GM21619 (cell line): Measurements from ENCODE around the gene RPL12.
A peak's percentile ranks its signal among the peaks of the same experiment; 100 is the strongest.

Source experiments
- ATAC-seq: cut with Tn5 transposase; IDR thresholded peaks from one replicate; pipeline ENCODE4 v1.9.1; 2021; ENCODE audit not compliant: unreplicated experiment

Gene RPL12

DNA sequence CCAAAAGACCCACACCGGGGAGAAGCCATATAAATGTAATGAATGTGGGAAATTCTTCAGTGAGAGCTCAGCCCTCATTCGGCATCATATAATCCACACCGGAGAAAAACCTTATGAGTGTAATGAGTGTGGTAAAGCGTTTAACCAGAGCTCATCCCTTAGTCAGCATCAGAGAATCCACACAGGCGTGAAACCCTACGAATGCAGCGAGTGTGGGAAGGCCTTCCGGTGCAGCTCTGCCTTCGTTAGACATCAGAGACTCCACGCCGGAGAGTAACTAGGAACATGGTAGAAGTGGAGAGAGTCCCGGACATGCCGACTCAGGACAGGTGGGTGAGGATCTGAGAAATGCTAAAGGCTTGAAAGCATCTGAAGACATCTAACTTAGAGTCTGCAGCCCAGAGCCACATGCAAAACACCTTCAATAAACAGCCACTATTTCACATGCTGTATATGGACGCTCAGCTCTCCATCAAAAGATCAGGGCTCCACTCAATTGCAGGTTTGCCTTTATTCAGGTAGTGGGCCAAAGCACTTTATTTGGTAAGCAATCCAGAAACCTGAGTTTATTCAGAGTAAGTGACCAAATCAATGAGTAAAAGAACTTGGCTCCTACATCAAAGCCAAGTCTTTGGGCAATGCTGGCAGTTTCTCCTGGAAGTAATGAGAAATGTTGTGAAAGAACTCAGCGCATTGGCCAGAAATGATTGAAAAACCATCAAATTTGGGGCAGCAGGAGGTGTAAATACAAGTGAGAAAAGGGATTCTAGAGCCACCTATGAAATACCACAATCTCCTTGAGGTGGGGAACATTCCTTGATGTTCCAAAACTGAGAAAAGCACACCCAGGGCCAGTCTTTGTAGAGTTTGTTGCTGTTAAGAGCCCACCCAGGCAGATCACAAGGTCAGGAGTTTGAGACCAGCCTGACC lies 6.0 kb downstream of the RPL12 start:
- ATAC-seq: no peak

DNA sequence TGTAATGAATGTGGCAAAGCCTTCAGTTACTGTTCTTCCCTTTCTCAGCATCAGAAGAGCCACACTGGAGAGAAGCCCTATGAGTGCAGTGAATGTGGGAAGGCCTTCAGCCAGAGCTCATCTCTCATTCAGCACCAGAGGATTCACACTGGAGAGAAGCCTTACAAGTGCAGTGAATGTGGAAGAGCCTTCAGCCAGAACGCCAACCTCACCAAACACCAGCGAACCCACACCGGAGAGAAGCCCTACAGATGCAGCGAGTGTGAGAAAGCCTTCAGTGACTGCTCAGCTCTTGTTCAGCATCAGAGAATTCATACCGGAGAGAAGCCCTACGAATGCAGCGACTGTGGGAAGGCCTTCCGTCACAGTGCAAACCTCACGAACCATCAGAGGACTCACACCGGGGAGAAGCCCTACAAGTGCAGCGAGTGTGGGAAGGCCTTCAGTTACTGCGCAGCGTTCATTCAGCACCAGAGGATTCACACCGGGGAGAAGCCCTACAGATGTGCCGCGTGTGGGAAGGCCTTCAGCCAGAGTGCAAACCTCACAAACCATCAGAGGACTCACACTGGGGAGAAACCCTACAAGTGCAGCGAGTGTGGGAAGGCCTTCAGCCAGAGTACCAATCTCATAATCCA lies 6.8 kb downstream of the RPL12 start:
- no peak for ATAC-seq

DNA sequence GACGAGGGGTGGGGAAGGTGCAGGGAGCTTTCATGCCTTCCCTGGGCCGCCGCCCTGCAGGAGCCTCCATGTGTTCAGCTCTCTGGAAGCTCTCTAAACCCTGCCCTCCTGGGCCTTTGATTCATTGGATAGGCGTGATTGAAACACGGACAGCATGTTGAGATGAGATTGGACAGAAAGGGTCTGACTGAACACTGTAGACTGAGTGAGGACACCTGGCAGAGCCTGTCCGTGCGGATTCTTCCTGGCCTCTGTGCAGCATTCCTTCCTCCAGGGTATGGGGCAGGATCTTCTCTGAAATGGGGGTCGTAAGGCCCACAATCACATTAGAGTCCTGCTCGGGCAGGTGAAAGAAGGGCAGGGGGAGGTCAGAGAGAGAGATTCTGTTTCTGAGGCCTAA lies 12.8 kb downstream of the RPL12 start:
- no peak for ATAC-seq

DNA sequence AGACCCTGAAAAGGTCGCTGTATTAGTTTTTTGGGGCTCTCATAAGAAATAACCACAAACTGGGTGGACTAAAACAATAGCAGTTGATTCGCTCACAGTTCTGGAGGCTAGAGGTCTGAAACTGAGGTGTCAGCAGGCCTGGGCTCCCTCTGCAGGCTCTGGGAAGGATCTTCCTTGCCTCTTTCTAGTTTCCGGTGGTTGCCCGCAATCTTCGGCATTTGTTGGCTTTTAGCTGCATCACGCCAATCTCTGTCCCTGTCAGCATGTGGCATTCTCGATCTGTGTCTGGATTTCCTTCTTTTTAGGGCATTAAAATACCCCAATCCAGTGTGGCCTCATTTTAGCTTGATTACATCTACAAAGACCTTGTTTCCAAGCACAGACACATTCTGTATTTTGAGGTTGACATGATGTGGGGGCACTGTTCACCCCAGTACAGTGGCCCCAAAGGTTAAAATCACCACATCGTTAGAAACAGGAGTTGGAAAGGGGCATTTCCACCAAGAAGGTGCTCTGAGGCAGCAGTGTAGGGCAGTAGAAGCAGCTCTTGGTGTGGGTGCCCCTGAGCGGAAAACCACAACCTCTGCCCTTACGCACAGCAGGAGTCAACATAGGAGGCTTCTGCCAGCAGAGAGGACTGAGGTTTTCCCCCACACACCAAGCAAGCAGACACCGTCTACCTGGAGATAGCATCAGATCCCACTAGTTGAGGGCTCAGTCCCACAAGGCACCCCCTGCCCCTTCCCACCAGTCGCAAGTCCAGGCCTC lies 13.5 kb downstream of the RPL12 start:
- ATAC-seq: no peak

DNA sequence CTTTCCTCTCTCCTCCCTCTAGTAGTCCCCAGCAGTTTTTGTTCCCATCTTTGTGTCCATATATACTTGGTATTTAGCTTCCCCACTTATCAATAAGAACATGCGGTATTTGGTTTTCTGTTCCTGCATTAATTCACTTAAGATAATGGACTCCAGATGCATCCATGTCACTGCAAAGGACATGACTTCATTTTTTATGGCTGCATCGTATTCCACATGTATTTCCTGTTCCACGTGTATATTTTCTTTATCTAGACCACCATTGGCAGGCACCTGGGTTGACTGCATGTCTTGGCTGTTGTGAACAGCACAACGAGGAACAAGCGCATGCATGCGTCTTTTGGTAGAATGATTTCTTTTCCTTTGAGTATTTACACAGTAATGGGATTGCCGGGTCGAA lies 20.8 kb downstream of the RPL12 start:
- ATAC-seq: no peak

DNA sequence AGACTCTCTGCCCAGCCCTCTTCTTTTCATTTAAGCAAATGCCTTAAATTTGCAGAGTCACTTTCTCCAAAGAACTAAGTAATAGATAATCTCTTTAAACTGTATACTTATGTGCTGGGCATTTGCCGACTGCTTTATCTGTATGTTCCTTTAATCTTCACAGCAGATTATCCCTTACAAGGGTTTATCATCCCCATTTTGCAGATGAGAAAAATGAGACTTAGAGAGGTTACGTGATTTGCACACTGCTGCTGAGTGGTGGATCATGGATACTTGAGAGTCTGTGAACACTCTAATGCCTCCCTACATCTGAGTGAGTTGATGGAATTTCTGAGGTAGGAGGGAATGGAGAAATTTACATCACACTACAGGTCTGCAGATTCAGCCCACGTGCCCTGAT lies 22.9 kb downstream of the RPL12 start:
- ATAC-seq: no peak

DNA sequence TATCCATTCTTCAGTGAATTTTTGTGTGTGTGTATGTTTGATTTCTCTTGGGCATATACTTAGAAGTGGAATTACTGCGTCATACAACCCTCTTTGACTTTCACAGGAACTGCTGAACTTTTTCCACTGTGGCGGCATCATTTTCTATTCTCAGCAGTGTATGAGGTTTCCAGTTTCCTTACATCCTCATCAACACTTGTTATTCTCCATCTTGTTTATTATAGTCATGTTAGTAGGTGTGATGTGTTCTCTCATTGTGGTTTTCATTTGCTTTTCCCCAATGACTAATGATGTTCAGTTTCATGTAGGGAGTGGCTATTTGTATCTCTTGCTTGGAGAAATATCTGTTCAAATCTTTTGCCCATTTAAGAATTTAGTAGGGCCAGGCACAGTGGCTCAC lies 24.4 kb downstream of the RPL12 start:
- no peak for ATAC-seq

DNA sequence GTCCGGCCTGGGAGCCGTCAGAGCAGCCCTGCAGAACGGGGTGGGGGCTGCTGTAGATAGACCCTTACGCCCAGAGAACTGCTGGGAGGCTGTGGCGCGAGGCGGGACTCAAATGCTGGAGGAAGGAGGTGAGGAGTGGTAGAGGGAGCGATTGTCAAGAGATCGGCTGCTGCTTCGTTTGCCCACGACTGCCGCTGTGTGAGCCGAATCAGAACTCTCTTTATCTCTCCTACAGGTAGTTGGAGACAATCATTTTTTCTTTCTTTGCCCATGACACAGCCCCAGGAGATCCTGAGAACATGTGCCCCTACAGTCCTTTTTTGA lies 26.6 kb downstream of the RPL12 start:
- ATAC-seq: no peak

DNA sequence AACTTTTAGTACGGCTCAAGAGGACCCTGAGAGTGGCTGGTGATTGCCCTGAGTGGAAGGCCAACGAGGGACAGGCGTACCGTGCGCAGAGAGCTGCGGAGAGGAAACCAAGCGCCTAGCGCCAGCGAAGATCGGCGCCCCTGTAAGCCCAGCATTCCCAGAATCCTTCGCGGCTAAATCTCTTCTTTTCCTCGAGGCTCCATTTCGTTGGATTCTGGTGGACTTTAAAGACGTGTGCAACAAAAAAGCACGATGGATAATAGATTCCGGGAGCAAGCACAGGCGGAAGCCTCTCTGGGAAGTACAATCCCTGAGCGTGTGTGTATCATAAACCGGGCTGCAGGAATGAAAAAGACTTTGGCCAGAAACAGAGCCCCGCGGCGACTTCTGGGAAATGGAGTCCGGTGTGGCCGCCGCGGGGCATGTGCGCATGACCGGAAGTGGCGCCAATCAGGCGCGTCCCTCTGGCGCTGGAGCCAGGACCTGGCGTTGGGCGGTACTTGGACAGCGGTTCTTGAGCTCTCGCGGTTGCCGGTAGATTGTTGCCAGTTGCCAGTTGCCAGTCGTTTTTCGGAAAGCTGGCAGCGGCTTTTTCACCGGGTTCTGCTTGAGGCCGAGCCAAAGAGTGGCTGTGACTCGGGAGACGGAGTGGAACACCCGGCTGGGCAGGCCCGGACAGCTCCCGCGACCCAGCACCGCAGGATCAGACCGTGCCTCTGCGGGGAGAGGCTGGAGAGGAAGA lies 27.1 kb downstream of the RPL12 start, which contains the start of gene ZNF79:
TSS of gene ZNF79 (plus strand) at position 449 of the 742 bp plus-strand sequence. CDS start 406 bp downstream, outside the sequence.
- ATAC-seq: peak; percentile 77

DNA sequence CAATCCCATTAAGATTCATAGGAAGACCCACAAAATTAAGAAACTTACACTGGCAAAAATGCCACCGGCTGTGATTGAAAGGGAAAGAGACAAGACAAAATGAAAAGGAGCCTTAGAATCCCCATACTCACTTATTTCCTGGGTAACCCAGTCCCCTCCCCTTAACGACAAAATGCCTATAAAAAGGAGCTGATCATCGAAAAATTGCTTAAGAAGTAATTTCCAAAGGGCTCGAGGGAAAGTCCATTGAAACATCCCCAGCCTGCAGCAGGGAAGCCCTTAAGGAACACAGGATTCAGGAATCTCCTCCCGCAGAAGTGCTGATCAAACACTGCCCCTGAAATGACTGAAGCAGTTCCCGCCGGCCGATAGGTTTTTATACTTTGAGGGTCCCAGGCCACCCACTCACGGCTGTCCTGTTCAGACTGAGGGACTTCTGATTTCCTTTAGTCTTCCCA lies 27.7 kb downstream of the RPL12 start:
- no peak for ATAC-seq

DNA sequence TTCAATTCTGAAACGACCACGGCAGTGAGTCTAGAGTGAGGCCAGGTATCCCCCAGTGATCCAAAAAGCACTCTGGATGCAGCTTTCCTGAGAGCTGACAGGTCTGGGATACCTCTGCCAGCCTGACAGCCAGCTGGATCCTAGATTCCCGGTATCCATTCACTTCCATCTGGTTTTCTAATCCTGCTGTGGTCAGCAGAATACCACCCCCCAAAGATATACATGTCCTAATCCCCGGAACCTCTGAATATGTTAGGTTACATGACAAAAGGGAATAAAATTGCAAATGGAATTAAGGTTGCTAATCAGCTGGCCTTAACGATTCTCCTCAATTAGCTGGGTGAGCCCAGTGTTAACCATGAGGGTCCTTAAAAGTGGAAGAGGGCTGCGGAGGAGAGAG lies 28.4 kb downstream of the RPL12 start:
- ATAC-seq: no peak

DNA sequence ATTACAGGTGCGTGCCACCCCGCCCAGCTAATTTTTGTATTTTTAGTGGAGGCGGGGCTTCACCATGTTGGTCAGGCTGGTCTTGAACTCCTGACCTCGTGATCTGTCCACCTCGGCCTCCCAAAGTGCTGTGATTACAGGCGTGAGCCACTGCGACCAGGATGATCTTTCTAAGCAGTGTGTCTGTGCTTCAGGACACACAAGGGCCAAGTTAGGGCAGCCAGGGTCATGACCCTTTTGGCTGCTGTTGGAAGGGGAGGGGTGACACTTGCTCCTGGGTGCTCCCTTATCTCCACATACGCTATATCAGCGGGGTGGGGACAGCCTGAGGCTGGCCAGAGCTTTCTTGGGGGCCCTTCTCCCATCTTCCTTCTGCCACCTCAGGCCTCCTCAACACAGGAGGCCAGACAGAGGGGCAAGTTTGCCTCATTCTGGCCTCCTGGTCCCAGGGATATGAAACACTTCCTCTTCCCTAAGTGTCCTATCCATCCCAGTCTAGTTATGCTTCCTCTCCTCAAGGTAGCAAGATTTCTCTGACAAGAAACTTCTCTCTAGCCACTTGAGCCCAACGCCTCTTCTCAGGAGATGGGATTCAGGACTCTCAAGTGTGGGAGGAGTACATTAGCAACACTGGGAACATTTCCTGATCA lies 28.9 kb downstream of the RPL12 start:
- no peak for ATAC-seq

DNA sequence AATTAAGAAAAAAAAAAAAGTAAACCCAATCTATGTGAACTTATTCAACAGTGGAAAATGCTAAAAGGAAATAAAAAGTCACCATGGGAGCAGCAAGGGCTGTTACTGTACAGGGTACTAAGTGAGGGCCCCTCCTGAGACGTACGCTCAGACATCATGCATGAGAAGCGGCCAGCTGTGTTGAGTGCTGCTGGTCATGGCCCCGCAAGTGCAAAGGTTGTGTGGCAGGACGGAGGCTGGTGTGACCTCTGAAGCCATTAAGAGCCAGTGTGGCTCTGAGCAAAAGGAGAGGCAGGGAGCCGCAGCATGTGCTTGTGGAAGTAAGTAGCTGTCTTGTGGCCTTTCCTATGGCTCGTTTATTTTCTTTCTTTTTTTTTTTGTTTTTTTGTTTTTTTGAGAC lies 30.1 kb downstream of the RPL12 start:
- no peak for ATAC-seq

DNA sequence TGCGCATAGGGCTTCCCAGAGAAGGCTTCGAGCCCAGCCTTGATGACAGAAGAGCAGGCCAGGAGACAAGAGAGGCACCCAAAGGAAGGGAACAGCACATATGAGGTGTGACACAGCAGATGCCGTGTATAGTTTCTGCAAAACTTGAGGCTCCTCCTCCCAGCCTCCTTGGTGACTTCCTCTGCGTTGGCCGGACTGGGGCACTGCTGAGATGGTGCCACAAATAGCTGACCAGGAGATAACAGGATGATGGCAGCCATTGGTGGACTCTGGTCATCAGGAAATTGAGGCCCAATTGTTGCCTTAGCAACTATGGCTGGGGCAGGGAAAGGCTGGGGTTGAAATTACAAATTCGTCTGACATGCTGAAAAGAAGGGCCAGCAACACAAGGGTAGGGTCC lies 31.9 kb downstream of the RPL12 start:
- ATAC-seq: no peak

DNA sequence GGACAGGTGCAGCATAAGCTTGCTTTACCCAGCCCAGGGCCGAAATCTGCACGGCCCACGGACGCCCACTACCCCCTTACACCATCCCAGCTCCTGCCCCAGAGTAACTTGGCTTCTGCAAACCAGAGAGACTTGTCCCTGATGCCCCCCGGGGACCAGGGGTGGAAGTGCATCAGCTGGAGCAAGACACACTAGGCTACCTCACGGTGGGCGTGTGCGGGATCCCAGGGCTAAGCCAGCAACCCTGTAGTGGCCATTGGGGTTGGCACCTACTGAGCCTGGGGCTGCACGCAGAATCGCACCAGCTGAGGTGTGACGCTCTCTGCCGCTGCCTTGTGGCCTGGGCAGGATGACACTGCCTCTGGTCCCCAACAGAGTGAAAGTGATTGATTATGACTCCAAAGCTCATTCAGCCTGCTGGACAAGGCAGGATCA lies 33.2 kb downstream of the RPL12 start:
- no peak for ATAC-seq

DNA sequence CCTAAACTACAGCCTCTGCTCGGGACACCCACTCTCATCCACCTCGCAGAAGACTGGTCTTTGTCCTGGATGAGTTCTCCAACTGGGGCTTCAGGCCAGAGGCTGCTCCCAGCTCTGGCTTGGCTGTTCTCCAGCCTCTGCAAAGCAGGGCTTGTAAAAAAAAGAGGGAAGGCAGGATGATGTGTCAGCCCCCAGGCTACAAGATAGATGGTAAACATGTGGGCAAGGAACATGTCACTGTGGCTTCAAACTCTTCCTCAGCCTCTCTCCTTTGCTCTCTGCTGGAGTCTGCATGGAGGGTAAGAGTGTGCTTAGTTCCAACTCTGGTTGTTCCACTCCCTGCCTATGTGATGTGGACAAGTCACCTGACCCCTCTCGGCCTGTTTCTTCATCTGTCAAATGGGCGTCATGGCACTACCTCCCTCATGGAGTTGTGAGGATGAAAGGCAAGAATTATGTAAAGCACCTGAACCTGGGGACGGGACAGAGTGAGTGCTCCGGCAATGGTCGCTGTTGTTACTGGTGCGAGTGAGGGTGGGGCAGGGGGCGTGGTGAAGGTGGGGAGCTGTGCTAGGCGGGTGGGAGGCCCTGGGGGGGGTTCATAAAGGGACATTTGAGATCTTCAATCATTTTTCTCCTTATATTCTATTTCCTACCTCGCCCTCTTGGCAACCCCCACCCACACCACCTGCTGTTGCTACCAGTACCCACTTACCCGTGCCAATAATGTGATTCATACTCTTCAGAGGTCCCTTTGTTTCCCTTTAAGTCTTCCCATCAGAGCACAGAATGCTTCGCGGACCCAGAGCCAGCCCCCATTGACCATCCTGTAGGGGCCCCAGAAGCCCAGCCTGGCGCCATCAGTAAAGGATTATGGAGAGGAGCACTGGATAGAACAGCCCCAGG lies 33.8 kb downstream of the RPL12 start:
- no peak for ATAC-seq

DNA sequence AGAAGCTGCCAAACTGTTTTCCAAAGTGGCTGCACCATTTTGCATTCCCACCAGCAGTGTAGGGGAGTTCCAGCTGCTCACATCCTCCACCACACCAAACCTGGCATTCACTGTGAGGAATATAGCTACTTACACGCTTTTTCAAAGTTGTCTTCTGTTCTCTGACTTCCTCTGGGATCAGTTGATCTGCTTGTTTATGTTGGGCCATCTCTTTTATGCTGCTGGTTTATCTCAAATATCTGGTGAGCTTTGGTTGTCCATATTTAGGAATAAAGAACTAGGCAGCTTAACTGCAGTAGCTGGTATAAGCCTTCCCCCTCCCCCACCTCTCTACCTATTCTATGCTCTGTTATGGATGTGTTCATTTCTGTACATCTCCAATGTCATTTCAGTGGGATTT lies 35.5 kb downstream of the RPL12 start:
- no peak for ATAC-seq

DNA sequence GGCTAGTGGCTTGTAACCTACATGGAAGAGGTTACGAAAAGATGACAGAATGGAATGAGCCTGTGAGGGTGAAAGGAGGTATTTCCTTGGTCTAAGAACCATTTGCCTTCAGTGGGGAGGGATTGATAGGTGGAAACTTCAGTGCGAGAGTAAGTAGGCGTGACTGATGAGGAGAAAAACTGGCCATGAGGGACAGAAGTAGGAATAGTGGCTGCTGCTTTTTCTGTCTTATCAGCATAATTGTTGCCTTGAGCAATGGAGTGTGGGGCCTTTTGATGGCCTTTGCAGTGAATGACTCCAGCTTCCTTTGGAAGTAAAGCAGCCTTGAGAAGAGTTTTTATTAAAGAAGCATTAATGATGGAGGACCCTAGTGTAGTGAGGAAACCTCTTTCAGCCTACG lies 36.1 kb downstream of the RPL12 start:
- ATAC-seq: no peak

DNA sequence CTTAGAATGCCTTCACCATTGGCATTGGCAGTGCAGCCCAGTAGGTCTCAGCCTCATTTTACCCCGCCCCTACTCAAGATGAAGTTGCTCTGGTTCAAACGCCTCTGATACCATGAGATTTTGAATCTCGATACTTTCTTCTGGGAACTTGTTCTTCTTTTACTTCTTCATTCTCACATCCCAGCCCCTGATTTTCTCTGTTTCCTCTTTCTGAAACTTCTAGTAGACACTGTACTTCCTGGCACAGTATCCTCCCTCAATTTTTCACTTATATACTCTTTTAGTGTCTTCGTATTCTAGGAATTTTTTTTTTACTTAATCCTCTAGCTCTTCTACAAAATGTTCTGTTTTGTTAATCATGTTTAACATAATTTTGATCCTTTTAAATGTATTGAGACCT lies 40.1 kb downstream of the RPL12 start:
- ATAC-seq: no peak

DNA sequence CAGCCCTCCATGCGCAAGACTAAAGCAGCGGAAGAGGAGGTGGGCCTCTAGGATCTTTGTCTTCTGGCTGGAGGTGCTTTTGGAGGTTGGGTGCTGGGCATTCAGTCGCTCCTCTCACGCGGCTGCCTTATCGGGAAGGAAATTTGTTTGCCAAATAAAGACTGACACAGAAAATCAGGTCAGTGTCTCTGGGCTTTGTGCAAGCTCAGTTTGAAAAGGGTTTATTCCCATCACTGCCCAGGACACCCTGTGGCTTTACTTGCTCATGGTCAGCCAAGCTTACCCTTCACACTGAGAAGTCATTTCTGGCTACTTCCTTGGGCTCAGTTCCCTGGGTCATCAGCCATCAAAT lies 43.7 kb downstream of the RPL12 start:
- ATAC-seq: no peak
